Caco-2 (cell line): ENCODE data around the gene MEGF9. TPM values are rescaled to one million over a fixed set of nuclear protein-coding genes. Genes with fewer than 3 reads are reported as not detected.
A peak's percentile ranks its signal among the peaks of the same experiment; 100 is the strongest.

Experiments
- BruUV-seq: library from RNA; stranded (reverse); fragments of 400-500 nt; replicated peaks from 2 replicates; lab custom pipeline; 2021; lab: Mats Ljungman, UMichigan
- CTCF ChIA-PET: fragments of 300-600 bp; sonication (Branson Sonifier 250); formaldehyde crosslinking; loops from one replicate; lab custom pipeline; 2022; ENCODE audit warnings: antibody characterized with exemption; lab: Charles Lee
- POLR2A ChIA-PET: fragments of 300-600 bp; sonication (Branson Sonifier 250); formaldehyde crosslinking; loops from one replicate; lab custom pipeline; 2022; ENCODE audit warnings: antibody characterized with exemption; lab: Charles Lee
- DNase-seq, 2 experiments: peaks; one replicate each; pipeline versions ENCODE4 v3.0.0 to v3.0.0-alpha.2; 2020 to 2022
- H3K27me3 ChIP-seq: replicated peaks from 2 replicates; pipeline ENCODE4 v1.6.0; 2011; ENCODE audit warnings: low read length; ENCODE audit not compliant: control insufficient read depth, insufficient read depth
- H3K36me3 ChIP-seq: 2 replicates; pipeline ENCODE4 v1.5.1; 2011; ENCODE audit warnings: low read length; ENCODE audit not compliant: control insufficient read depth, insufficient read depth
- H3K4me1 ChIP-seq: fragments of 250-450 bp; sonication (Bioruptor Pico); 2 replicates; pipeline ENCODE4 v1.5.1; 2020; ENCODE audit warnings: mild to moderate bottlenecking
- H3K4me3 ChIP-seq: 2 replicates; pipeline ENCODE4 v1.5.1; 2011; ENCODE audit warnings: low read depth, mild to moderate bottlenecking, control low read depth, low read length
- H3K9me3 ChIP-seq: fragments of 250-450 bp; sonication (Bioruptor Pico); 2 replicates; pipeline ENCODE4 v1.5.1; 2020; ENCODE audit warnings: mild to moderate bottlenecking, moderate library complexity
- H3K27ac Mint-ChIP-seq: one replicate; pipeline ENCODE4 v1.8.0; 2022; ENCODE audit warnings: mixed read lengths; ENCODE audit not compliant: unreplicated experiment
- H3K27me3 Mint-ChIP-seq: one replicate; pipeline ENCODE4 v1.8.0; 2022; ENCODE audit warnings: mixed read lengths; ENCODE audit not compliant: insufficient read depth, unreplicated experiment
- H3K36me3 Mint-ChIP-seq: one replicate; pipeline ENCODE4 v1.8.0; 2022; ENCODE audit warnings: mild to moderate bottlenecking, mixed read lengths; ENCODE audit not compliant: insufficient read depth, unreplicated experiment
- H3K4me1 Mint-ChIP-seq: one replicate; pipeline ENCODE4 v1.8.0; 2022; ENCODE audit warnings: low read depth, mixed read lengths; ENCODE audit not compliant: unreplicated experiment
- H3K4me3 Mint-ChIP-seq: one replicate; pipeline ENCODE4 v1.8.0; 2022; ENCODE audit warnings: mild to moderate bottlenecking, moderate library complexity, mixed read lengths; ENCODE audit not compliant: unreplicated experiment
- H3K9me3 Mint-ChIP-seq: one replicate; pipeline ENCODE4 v1.8.0; 2022; ENCODE audit warnings: mixed read lengths; ENCODE audit not compliant: unreplicated experiment
- intact Hi-C: fragments of 100-400 bp; cut with micrococcal nuclease; formaldehyde crosslinking; loops from one replicate; pipeline ENCODE4 v1.10.0; 2022; ENCODE audit not compliant: unreplicated experiment
- total RNA-seq: library from RNA; stranded (reverse); gene quantifications from 2 replicates; pipeline ENCODE4 v1.2.3, GENCODE V29; 2022
- TF ChIP-seq, protein P1 (sequence below), 2 experiments: fragments of 200-600 bp in 1 of 2; IDR thresholded peaks; 1 replicate in 1 of 2; 2 replicates in 1 of 2; pipeline versions ENCODE4 v1.5.1 to v1.8.0; 2011 to 2022; ENCODE audit warnings: antibody characterized with exemption in 1 of 2, control low read depth in 1 of 2, inconsistent platforms in 1 of 2, low read depth in 1 of 2, low read length in 1 of 2, mild to moderate bottlenecking in 1 of 2, moderate library complexity in 1 of 2; ENCODE audit not compliant: insufficient read depth in 1 of 2, severe bottlenecking in 1 of 2, unreplicated experiment in 1 of 2

Gene MEGF9
- total RNA-seq, 1 experiment from 2014 or later: 2.9 TPM

DNA sequence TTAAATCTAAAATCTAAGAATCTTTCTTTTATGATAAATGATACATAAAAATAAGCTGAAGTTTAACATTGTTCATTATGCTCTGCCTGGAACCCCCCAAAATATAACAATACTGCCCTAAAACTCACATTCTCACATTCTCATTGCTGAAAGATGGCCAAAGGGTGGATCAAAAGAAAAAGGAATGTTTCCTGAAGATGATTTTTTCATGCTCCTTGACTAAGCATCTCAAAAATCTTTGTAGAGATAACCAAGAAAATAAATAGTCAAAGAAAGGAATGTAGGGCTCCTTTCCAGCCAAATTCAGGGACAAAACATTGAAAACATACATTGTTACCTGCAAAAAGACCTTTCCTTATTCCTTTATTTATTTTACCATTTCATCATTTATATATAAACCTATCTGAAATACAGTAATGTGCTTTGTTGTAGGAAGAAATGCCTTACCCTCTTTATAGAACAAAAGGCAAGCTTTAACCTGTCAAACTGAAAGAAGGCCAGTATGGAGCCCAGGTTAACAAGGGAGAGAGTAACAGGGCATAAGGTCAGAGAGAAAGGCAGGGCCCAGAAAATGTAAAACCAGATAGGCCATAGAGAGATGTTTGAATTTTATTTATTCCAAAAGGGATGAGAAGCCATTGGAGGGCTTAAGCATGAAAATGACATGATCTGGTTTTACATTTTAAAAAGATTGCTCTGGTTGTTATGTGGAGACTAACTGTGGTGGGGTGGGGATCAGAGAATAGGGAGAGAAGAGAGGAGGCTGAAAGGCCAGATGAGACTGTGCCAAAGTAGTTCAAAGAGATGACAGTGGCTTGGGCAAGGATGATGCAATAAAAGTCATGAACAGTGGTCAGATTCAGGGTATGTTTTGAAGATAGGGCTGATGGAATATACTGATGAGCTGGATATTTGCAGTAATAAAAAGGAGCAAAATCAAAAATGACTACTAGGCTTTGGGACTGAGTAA lies 97.0 kb downstream of the MEGF9 start:
- H3K36me3 Mint-ChIP-seq: no peaks in the 10 kb centered on the region
- H3K27ac Mint-ChIP-seq: peak overlapping the region; percentile 42
- H3K9me3 ChIP-seq: no peaks in the 10 kb centered on the region
- no peaks in the 10 kb centered on the region for H3K27me3 ChIP-seq
- TF ChIP-seq, protein P1, sequence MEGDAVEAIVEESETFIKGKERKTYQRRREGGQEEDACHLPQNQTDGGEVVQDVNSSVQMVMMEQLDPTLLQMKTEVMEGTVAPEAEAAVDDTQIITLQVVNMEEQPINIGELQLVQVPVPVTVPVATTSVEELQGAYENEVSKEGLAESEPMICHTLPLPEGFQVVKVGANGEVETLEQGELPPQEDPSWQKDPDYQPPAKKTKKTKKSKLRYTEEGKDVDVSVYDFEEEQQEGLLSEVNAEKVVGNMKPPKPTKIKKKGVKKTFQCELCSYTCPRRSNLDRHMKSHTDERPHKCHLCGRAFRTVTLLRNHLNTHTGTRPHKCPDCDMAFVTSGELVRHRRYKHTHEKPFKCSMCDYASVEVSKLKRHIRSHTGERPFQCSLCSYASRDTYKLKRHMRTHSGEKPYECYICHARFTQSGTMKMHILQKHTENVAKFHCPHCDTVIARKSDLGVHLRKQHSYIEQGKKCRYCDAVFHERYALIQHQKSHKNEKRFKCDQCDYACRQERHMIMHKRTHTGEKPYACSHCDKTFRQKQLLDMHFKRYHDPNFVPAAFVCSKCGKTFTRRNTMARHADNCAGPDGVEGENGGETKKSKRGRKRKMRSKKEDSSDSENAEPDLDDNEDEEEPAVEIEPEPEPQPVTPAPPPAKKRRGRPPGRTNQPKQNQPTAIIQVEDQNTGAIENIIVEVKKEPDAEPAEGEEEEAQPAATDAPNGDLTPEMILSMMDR (IDR thresholded peaks at IDR 0.05; ENCODE audit: insufficient read depth in 1 of 2, low read depth in 1 of 2, low read length in 1 of 2, severe bottlenecking in 1 of 2, unreplicated experiment in 1 of 2): no peak
- no peak overlapping the region for H3K4me3 ChIP-seq
- no TSS peak for BruUV-seq
- intact Hi-C loops: loop anchor here (5.0 to 10.0 kb wide), 3 partner anchors 320 to 438 kb away; partner anchors contain the start of gene C5
- no peak for DNase-seq
- H3K4me1 Mint-ChIP-seq: peaks cover 22% of the 10 kb centered on the region
- no peaks in the 10 kb centered on the region for H3K9me3 Mint-ChIP-seq
- H3K4me1 ChIP-seq: 0 out of 2 replicates have a peak, but pooled peaks cover 6% of the 10 kb centered on the region
- ChIA-PET CTCF (interaction anchor here (0.6 to 0.8 kb wide), 3 partner anchors 11 to 1408 kb away, joined by 3 to 4 read pairs (median 4); no protein-coding TSS in a partner anchor), POLR2A (no interaction called here)
- H3K4me3 Mint-ChIP-seq: no peak overlapping the region
- H3K27me3 Mint-ChIP-seq: no peaks in the 10 kb centered on the region
- no peaks in the 10 kb centered on the region for H3K36me3 ChIP-seq

DNA sequence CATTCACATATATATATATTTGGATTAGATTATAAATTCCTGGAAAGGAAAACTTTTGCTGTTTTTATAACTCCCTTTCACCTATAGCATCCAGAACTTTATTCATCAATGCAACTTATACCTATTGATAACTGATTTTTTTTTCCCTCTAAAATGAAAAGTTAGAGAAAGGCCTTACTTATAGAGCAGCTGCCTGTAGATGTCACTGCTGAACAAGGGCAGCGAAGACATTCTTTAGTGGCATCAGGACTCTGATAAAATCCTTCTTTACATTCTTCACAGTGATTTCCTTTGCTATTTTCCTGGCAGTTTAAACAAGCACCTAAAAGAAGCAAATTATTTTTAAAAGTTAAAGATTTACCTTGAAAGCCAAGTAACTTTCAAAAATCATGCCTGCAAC lies 102.1 kb downstream of the MEGF9 start:
- Histone ChIP-seq H3K4me1 (0 out of 2 replicates have a peak, but pooled peaks cover 5% of the 10 kb centered on the region), H3K36me3 (no peaks in the 10 kb centered on the region), H3K27me3 (no peaks in the 10 kb centered on the region), H3K9me3 (no peaks in the 10 kb centered on the region), H3K4me3 (no peak overlapping the region)
- TF ChIP-seq, protein P1 (IDR thresholded peaks at IDR 0.05; ENCODE audit: insufficient read depth in 1 of 2, low read depth in 1 of 2, low read length in 1 of 2, severe bottlenecking in 1 of 2, unreplicated experiment in 1 of 2): peak in 1 of 2 experiments; percentile 57
- Mint-ChIP-seq H3K9me3 (no peaks in the 10 kb centered on the region), H3K4me1 (peaks cover 4% of the 10 kb centered on the region), H3K36me3 (no peaks in the 10 kb centered on the region), H3K27ac (no peak overlapping the region), H3K4me3 (no peak overlapping the region), H3K27me3 (no peaks in the 10 kb centered on the region)
- peak in 1 of 2 experiments; percentile 13 for DNase-seq
- BruUV-seq: no TSS peak
- CTCF ChIA-PET: no interaction called here
- POLR2A ChIA-PET: no interaction called here
- intact Hi-C loops: loop anchor here (10.0 kb wide), 1 partner anchor 443 kb away; the partner anchor contains the start of gene C5

DNA sequence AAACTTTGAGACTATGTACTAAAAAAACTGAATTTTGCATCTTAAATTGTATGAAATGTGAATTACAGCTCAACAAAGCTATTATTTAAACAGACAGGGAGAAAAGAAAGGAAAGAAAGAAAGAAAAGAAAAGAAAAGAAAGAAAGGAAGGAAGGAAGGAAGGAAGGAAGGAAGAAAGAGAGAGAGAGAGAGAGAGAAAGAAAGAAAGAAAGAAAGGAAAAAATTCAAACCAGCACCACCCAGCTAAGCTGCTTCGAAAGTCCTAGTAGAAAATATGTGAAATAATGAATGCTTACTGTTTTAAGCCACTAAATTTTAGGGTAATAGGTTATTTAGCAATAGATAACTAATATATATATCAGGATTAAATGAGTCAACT lies 102.6 kb downstream of the MEGF9 start:
- CTCF ChIA-PET: interaction anchor here (1.2 kb wide), 1 partner anchor 46 kb away, joined by 10 read pairs; no protein-coding TSS in a partner anchor
- H3K27me3 Mint-ChIP-seq: no peaks in the 10 kb centered on the region
- POLR2A ChIA-PET: no interaction called here

More for the DNA sequence above, 102.6 kb downstream of the MEGF9 start:
- no peaks in the 10 kb centered on the region for H3K36me3 Mint-ChIP-seq
- intact Hi-C loops: loop anchor here (10.0 kb wide), 1 partner anchor 443 kb away; the partner anchor contains the start of gene C5
- Histone ChIP-seq H3K27me3 (no peaks in the 10 kb centered on the region), H3K4me3 (no peak overlapping the region), H3K36me3 (no peaks in the 10 kb centered on the region), H3K9me3 (no peaks in the 10 kb centered on the region), H3K4me1 (no peaks in the 10 kb centered on the region)
- TF ChIP-seq, protein P1 (IDR thresholded peaks at IDR 0.05; ENCODE audit: insufficient read depth in 1 of 2, low read depth in 1 of 2, low read length in 1 of 2, severe bottlenecking in 1 of 2, unreplicated experiment in 1 of 2): no peak
- H3K9me3 Mint-ChIP-seq: no peaks in the 10 kb centered on the region
- no peak overlapping the region for H3K4me3 Mint-ChIP-seq
- no peaks in the 10 kb centered on the region for H3K4me1 Mint-ChIP-seq
- no peak overlapping the region for H3K27ac Mint-ChIP-seq
- no peak for DNase-seq
- no TSS peak for BruUV-seq
